Stimulated activated CD4-positive, alpha-beta T cell treated with anti-CD3 and anti-CD28 coated beads, Interleukin-2, amount 100 ng/mL, for 24 hours (primary cell): Measurements from ENCODE around the gene MTX1.
"Not testable (repeated sequence)": the region's sequence is repeated elsewhere in the genome, so short reads cannot be mapped to it uniquely, and the experiment has no call there.

Experiments used
- DNase-seq, 2 donors: peaks; one replicate each; pipeline ENCODE4 v3.0.0-alpha.2; 2020

The MTX1 gene

DNA sequence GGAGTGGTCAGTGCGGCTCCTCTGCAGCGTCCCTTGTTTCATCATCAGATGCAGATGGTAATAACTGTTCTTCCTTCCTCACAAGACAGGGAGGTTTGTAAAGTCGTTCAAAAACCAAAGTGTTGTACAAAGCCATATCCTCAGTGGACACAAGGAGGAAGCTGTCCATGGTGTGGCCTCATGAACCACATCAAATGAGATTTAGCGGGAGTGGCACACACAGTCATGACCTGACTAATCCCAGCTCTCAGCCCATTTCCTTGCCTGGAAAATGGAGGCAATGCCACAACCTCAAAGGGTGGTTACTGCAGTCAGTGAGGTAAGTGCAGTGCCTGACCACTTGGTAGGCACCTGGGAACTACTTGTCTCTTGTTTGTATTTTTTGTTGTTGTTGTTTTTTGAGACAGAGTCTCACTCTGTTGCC, 33.4 kb downstream of the MTX1 start:
- DNase-seq: no peak

DNA sequence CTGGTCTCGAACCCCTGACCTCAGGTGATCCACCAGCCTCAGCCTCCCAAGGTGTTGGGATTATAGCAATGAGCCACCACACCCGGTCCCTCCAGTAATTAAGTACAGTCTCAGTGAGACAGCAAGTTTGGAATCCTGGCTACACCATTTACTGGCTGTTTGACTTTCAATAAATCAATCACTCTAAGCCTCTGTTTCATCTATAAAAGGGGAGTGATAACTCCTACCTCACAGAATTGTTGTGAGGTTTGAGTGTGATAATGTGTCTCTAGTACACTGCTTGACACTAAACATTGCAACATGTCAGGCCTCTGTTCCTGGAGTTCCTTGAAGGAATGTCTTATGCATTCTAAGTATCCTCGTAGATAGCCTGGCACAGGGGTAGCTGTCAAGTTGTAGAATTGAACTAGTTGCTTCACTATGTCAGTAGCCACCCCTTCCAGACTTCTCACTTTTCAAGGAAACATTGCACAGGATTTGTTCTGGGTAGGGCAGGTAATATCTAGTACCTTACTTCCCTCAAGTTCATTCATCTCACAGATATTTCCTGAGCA, 34.4 kb downstream of the MTX1 start:
- DNase-seq: no peak

DNA sequence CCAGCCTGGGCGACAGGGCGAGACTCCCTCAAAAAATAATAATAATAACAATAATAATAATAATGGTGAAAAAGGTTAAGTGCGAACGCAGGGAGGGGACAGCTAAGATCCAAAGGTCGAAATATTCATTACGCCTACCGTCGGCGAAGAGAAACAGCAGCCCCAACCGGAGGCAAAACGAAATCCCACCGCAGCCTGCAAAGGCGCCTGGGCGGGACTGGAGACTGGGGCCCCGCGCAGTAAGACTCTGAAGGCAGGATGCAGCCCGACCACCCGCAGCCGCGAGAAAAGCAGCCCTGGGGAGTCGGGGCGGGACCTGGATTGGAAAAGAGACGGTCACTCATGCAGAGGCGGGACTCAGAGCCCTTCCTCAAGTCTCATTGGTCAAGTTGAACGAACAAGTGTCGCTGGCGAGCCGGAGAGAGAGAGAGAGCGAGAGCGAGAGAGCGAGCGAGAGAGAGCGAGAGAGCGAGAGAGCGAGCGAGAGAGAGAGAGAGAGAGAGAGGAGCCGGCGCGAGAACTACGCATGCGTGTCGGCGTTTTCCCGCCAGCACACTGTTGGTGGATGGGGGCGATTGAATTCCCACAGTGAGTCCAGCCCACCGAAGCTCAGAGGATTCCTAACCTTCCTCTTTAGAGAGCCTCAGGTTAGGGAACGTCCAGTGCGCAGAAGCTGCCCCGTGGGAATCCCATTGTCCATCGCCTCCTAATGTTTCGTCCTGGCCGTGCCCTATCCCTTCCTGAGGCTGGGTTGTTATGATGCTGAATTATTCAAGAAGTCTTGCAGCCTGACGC, 36.1 kb downstream of the MTX1 start:
- peak; percentile 89 to 95 for DNase-seq

DNA sequence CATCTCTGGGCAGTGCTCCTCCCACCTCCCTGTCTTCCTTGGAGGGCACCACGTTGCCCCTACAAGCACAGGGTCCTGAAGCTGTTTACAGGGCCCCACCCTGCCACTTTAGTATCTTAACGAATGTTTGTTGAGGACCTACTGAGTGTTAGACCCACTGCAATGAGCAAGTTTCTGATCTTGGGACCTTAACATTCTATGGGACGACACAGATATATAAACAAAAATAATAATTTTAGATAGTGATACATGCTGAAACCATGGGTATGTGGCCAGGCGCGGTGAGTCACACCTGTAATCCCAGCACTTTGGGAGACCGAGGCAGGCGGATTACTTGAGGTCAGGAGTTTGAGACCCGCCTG, 36.6 kb downstream of the MTX1 start:
- no peak for DNase-seq

DNA sequence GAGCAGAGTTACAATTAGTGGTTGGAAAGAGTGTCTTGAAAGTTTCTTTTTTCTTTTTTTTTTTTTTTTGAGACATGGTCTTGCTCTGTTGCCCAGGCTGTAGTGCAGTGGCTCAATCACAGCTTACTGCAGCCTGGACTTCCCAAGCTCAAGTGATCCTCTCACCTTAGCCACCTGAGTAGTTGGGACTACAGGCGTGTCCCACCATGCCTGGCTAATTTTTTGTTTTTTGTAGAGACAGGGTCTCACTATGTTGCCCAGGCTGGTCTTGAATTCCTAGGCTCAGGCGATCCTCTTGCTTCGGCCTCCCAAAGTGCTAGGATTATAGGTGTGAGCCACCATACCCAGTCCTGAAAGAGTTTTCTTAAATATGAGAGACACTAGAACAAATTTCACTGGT, 38.3 kb downstream of the MTX1 start:
- not testable (repeated sequence) for DNase-seq

DNA sequence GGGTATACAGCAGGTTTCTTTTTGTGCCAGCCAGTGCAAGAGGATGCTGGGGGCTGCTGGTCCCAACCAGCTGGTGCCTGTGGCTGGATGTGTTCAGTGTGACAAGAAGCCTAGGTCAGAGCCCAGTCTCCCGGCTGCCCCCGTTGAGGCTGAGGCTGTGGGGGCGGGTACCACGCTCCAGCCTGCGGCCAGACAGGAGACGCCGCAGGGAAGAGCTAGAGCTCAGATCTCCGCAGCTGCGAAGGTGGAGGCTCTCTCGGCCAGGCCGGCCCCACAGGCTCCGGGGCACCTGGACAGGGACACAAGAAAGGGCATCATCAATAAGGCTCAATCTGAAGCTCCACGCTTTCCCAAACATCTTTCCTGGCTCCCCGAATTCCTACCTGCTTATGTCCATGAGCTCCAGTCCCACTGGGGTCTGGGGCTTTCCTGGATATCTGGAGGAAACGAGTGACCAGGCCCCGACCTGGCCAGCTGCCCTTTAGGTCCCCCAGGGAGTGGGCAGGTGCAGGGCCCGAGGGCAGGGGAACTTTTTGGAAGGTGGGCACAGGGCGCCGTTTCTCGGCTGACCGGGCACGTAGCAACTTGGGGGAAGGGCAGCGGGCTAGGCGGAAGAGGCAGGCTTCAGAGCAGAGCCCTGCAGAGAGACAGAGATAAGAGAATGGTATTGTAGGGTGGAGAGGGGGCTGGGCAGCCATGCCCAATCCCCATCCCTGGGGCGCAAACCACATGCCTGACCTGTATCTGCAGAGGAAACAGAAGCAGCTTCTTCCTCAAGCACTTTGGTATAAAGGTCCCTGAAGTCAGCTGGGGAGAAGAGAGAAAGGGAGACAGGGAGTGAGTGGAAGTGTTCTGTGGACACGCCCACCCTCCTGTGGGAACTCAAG, 39.4 kb downstream of the MTX1 start:
- no peak for DNase-seq

DNA sequence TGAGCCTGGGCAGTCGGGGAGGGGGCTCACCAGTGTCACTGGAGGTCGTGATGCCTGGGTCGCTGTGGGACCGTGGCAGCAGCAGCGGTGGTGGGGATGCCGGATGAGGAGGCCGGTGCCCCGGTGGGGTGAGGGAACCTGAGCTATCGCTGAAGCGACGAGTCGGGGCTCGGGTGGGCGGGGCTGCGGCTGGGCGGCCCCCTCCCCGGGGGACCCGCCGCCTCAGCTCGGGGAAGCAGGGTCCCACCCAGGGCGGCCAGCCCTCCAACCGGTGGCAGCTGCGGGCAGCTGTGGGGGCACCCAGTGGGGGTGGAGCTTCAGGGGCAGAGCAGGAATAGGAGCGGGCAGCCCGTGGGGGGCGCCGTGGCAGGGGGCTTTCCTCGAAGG, 41.7 kb downstream of the MTX1 start:
- DNase-seq: no peak

DNA sequence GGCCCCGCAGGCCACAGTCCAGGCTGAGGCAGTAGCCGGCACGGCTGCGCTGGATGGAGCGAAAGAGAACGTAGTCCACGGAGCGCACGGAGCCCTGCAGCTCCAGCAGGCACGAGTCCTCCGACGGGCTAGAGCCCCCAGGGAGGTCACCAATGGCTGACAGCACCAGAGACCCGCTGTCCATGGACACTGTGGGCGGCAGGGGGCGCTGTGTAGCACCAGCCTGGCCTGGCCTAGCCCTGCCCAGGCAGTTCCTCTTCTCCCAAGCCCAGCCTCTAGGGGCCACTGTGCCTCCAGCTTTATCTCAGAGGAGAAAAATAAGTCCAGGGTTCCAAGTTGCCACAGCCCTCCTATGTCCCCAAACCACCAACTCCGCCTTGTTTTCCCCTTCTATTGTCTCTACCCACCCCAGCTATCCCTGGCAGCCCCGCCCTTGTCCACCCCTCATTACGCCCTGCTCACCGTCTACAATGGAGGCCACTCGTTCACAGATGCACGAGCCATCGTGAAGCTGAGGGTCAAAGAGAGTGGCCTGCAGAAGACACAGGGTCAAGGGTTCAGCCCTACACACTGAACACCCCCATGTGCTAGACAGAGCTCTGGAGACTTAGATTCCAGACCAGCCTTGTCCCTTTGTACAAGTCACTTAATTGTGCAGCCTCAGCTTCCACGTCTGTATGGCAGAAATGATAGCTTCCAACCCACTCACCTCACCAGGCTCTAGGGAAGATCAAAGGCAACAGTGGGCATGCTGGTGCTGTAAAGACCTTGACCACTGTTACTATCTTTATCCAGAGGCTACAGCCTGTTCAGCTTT, 42.3 kb downstream of the MTX1 start:
- peak; percentile 98 for DNase-seq

DNA sequence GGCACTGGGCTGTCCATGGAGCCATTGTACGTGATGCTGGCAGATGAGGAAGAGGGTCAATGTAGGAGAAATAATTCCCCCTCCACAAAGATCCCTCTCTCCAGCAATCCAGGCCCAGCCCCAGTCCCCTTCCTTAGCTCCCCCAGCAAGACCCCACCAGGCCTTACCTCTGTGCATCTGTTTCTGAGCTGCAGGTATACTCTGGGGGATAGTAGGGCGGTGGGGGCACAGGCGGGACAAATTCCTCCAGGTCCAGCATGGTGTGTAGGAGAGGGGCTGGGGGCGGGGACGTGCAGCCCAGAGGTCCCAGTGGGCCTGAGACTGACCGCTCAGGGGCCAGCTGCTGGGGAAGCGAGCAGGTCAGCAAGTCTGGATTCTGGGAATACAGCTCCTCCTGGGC, 43.1 kb downstream of the MTX1 start:
- no peak for DNase-seq

DNA sequence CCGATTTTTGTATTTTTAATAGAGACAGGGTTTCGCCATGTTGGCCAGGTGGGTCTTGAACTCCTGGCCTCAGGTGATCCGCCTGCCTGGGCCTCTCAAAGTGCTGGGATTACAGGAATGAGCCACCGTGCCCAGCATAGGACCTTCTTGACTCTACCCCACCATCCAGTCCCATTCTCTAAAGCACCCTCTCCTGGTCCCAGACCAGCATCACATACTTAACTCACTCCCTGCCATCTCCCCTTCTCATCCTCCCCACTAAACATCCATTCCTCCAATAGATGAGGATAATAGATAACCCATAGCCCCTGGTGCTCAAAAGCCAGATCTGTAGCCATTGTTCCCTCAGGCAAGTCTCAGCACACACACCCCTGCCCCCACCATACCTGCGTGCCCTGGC, 44.7 kb downstream of the MTX1 start:
- no peak for DNase-seq

DNA sequence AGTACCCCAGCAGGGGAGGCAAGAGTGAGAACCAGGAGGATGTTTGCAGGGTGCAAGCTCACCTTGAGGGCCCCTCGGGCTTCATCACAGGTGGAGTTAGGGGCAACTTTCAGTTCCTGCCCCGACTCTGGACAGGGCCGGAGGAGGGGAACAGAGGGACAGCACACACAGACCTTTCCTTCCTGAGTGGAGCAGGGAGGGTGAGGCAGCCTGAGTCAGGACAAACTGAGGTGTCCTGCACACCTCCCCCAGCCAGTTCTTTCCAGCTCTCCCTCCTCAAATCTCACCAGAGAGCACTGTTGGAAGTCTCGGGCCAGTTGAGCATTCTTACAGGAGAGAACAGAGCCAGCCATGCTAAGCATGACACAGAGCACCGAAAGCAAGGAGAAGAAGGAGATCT, 45.3 kb downstream of the MTX1 start:
- no peak for DNase-seq

DNA sequence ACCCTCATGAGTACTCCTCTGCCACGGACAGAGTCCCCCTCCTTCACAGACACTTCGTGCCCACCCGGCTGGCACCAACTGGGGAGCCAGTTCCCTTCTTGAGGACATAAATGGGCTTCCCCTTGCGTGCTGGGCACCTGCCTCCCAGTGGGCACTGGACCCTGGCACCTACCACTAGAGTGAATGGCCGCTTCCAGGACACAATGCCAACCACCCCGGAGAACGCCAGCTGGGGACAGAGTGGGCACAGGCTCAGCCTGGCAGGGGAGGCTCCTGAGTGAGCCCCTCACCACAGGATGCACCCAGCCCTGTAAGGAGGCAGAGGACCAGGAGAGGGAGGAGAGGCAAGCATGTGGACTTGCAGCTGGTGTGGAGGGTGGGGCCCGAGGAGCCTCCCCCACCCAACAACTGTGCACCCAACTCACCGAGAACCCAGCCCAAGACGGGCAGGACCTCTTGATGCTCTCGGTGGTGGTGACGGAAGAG, 45.8 kb downstream of the MTX1 start:
- no peak for DNase-seq

DNA sequence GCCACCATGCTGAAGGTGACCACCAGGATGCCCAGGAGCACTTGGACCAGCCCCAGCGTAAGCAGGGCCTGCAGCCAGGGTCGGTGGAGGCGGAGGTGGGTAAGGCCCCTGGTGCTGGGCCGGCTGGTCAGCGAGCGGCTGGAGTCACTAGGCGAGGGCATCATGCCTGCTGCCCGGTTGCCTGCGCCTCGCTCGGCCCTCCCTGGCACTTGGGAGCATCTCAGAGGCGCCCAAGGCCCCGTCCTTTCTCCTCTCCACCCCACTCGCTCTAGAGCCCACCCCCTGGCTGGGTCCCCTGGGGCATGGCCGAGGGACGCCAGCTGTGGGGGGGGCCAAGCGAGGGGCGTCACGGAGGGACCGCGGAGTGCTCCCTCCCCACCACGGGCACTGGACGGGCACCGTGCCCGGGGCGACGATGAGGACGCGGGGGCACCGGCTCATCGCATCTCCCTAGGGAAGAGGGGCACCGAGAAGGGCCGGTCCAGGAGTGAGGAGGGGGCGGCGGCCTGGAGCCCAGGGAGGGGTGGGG, 46.3 kb downstream of the MTX1 start:
- no peak for DNase-seq

DNA sequence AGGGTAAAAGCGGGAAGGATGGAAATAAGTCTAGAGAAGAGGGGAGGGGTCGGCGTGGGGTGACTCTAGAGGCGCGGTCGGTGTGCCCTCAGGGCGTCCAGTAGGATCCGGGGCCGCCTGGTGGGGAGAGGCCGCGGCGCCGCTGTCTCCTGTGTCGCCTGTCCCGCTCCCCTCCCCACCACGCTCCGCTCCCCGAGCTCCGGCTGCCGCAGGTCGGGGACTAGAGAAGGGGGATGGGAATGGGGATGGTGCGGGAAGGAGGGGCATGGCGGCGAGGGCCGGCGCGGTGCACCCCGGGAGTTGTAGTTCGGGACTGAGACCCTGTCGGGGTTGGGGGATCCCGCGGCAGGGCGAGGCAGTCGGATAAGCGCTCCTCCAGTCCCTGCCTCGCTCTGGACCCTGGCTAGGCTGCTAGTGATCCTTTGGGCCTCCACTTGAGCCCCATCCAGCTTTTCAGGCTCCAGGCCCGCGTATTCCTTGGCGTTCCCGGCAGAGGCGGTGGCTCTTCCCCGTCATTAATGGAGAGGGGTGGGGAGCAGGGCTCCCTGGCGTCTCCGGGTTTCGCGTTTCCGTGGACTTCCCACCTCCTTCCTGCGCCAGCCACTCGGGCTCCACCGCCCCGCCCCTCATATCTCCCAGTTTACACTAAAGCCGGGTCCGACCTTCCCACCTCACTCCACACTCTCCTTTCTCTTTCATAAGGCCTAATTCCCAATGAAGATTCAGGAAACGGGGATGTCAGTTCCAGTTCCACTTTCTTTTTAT, 46.9 kb downstream of the MTX1 start, which contains the start of gene ENTREP3:
ENTREP3 (minus strand) TSS at position 241 of the 765 bp plus-strand sequence. CDS start 606 bp downstream, outside the sequence.
- DNase-seq: peak; percentile 82 to 86

DNA sequence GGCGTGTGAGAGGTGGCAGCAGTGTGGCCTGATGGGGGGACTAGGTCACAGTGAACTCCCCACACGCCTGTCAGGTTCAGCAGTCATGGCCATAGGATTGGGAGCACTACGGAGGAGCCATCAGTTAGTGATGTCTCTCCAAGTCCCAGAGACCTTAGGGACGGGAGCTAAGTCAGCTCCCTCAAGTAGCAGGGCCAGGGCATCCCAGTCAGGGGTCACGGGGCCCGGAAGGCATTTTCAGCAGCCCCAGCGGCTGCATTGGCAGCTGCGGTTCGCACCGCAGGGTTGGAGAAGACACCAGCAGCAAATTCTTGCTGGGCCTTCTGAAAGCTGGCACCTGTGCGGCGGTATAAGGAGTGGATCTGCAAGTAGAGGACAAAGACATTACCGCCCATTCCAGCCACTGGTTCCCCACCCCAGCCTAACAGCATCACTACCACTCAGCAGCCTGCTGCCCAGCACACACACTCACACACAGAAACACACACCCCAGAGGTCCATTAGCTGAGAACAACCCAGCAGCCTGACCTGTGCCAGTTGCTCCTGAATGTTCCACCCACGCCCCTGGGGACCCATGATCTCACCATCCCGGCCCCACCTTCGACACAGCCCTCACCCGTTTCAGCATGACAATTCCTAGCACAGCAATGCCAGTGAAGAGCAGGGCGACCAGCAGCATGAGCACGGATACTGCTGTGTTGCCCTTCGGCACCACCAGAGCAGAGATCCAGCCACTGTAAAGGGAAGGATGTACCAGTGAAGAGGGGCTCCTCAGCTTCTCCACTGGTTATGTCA, 47.8 kb downstream of the MTX1 start:
- DNase-seq: no peak

DNA sequence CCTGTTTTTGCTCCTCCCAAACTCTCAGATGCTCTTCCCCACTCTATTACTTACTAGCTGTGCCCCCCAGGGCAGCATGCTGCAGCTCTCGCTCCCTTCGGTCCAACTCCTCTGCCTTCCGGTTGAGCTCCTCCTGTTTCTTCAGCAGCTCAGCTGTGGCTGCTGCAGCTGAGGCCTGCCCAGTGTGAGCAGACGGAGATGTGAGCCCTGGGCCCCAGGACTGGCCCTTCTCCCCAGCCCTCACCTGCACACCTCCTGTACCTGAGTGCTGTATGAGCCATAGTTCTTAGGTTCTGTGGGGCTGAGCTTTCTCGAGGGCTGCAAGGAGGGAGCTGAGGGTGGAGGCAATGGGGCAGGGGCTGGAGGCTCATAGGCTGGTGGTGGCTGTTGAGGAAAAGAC, 51.8 kb downstream of the MTX1 start:
- no peak for DNase-seq

DNA sequence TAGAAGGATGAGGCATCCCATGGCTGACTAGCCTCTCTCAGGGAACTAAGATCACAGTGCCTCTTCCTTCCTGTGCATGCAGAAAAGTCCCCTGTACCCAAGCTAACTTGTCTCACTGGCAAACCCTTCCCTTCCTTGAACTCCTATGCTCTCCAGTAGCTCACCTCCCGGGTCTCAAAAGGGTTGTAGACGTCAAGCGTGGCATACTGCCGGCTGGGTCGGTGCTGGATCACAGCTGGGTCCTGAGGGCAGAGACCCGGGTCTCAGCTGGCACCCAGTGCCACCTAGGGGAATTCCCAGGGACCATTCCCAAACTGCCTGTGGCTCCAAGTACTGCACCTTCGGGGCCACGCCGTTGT, 53.0 kb downstream of the MTX1 start:
- no peak for DNase-seq

DNA sequence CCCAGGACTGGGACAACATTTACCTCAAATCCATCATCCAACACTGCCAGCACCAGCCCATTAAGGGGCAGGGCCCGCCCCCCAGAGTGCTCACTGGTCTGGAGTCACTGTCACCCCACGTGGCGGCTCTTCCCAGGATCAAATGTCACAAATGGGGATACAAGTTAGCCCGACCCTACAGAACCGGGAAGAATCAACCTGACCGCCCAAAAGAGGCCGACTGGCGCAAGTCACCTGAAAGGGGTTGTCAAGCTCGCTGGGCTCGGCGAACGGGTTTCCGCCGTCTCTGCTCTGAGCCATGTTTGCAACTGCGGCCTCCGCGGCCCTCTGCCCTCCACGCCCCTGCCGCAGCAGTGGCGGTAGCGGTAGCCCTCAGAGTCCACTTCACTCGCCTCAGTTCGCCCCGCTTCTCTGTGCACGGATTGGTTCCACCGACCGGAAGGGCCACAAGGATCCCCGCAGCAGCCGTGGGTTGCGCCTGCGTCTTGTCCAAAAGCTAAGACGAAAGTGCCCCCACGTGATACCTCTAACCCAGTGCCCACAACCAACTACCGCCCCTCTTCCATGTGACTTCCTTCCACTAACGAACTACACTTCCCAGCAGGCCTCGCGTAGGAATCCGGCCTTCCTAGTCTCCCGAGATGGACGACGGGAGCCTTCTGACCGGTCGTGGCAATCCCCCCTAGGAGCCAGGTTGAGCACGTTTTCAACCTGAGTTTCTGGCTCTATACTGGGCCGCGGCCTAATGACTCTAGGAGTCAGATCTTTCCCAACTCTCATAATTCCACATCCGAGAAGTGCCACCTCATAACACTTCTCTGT, 53.6 kb downstream of the MTX1 start, which contains the start of gene SCAMP3:
SCAMP3 (minus strand) TSS at position 509 of the 822 bp plus-strand sequence; CDS start at position 300, 209 bp downstream.
- DNase-seq: peak; percentile 87 to 90

DNA sequence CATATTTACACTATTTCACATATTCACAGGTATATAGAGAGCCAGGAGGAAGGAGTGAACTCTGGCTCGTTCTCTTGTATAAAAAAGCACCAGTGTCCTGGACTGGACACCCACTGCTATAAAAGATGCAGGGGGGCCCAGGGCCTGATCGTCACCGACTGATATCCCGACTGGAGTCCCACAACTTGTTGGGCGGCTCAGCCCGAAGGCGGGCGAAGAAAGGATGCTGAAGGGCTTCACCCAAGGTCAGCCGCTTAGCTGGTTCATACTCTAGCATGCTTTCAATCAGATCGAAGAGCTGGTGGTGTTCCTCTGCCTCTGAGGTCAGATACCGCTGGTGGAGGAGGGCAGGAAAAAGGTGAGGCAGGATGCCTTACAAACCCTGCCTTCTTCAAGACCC, 54.6 kb downstream of the MTX1 start:
- no peak for DNase-seq
